Left lobe of liver (tissue), 2 donors: Measurements from ENCODE around the gene CSTB. TPM values are rescaled to one million over a fixed set of nuclear protein-coding genes. Genes with fewer than 3 reads are reported as not detected.

Experiments
- ATAC-seq: fragments of 200-7000 bp; cut with Tn5 transposase; one replicate; pipeline ENCODE4 v1.9.1; 2020; ENCODE audit warnings: mild to moderate bottlenecking, moderate library complexity
- DNase-seq: peaks from one replicate; pipeline ENCODE4 v3.0.0-alpha.2; 2020; ENCODE audit warnings: low spot score
- total RNA-seq: library from RNA; stranded (reverse); gene quantifications from one replicate; pipeline ENCODE4 v1.2.1, GENCODE V29; 2021
- donor health status: DM: no; HTN: no; CAD: no; lungs with moderate emphysema.
- donor health status: DM: no; HTN: yes; CAD: no.

The CSTB gene
- total RNA-seq, 1 donor from 2014 or later = 25.6 TPM

DNA sequence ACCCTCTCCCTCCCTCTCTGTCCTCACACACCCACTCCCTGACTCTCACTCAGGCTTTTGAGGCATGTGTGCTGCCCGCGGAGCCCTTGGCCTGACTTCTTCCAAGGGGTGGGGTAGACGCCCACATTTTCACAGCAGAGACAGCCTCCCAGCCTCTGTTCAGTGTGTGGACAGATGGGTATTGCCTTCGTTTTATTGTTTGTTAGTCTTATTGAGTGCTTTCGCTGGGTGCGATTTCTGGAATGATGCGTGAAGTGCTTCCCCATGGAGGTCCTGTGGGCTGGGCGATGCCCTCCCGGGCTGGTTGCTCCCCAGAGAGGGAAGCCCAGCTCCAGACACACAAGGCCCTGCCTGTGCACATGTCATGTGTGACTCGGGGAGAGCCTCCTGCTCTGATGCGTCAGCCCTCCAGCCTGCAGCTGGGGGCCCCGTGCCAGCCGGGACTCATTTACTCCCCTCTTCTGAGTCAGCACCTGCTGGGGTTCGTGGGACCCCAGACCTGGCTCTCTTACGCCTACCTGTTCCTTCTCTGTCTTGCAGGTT is 42.5 kb downstream of the CSTB start:
- peak; percentile 0 for ATAC-seq
- DNase-seq = no peak

DNA sequence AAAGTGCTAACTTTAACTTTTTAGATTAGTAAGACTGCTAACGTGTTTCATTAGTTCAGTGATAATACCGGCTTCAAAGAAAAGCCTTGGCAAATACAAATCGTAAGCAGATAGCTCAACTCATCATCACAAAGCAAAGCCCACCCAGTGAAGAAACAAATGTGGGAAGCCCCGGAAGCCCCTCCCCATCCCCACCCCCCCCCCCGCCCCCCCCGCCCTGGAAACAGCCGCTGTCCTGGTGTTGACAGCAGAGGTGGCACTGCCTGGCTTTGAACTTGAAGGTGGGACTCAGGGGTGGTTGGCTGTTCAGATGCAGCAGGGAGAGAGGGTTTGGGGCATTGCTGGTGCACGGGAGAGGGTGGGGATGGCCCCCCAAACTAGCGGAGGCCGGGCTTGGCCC is 43.0 kb downstream of the CSTB start:
- DNase-seq (no peak), ATAC-seq (no peak)

- ATAC-seq (no peak), DNase-seq (no peak)
These were observed 44.0 kb downstream of the CSTB start for GRCh38 chr21:43731891-43732711.

- peak; percentile 31 for ATAC-seq
- peak; percentile 74 for DNase-seq
These were observed 44.6 kb downstream of the CSTB start for GRCh38 chr21:43731476-43731875.

- ATAC-seq (peak; percentile 70), DNase-seq (peak; percentile 96)
These were observed 47.4 kb downstream of the CSTB start for GRCh38 chr21:43728467-43729390.

GRCh38 chr21:43728154-43728466 is 48.0 kb downstream of the CSTB start:
- ATAC-seq (peak; percentile 42), DNase-seq (peak; percentile 75)

GRCh38 chr21:43727519-43728153 is 48.5 kb downstream of the CSTB start:
- DNase-seq (peak; percentile 94), ATAC-seq (peak; percentile 64)

GRCh38 chr21:43726686-43727518 is 49.2 kb downstream of the CSTB start:
- DNase-seq (no peak), ATAC-seq (no peak)

Other genes starting within 250 kb of the CSTB start
- gene HSF2BP, start 116.8 kb downstream of the CSTB start, total RNA-seq = 0.20 TPM
- gene RRP1B, start 116.7 kb downstream of the CSTB start, total RNA-seq = 7.7 TPM
- 61.1 TPM for gene PDXK, start 57.2 kb downstream of the CSTB start, total RNA-seq
- 10.3 TPM for gene RRP1, start 13.3 kb upstream of the CSTB start, total RNA-seq
- 127 TPM for gene AGPAT3, start 88.9 kb upstream of the CSTB start, total RNA-seq
- gene TRAPPC10, start 236.0 kb upstream of the CSTB start, total RNA-seq = 21.2 TPM